GDM1 (cell line): ENCODE data around the gene PTGES2.
"Not testable (repeated sequence)": the region's sequence is repeated elsewhere in the genome, so short reads cannot be mapped to it uniquely, and the experiment has no call there.

Experiments
- DNase-seq: peaks from one replicate; lab custom pipeline; 2025; lab: John Stamatoyannopoulos, UW

The PTGES2 gene

DNA sequence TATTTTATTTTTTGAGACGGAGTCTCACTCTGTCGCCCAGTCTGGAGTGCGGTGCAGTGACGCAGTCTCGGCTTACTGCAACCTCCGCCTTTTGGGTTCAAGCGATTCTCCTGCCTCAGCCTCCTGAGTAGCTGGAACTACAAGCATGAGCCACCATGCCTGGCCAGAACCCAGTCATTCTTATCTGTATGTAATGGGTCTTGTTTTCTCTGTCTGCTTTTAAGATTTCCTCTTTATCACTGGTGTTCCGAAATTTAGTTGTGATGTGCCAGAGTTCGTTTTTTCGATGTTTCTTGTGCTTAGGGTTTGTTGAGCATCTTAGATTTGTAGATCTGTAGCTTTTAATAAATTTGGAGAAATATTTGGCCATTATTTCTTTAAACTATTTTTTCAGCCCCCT, 40.3 kb downstream of the PTGES2 start:
- no peak for DNase-seq

DNA sequence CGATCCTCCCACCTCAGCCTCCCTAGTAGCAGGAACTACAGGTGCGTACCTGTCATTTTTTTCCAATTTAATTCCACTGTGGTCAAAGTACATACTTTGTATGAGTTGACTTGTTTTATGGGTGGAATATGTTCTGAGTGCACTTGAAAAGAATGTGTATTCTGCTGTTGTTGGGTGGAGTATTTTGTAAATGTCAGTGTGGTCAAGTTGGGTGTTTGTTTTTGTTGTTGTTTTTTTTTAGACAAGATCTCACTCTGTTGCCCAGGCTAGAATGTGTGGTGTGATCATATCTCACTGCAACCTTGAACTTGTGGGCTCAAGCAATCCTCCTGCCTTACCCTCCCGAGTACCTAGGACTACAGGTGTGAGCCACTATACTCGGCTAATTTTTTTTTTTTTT, 41.6 kb downstream of the PTGES2 start:
- DNase-seq = no peak

DNA sequence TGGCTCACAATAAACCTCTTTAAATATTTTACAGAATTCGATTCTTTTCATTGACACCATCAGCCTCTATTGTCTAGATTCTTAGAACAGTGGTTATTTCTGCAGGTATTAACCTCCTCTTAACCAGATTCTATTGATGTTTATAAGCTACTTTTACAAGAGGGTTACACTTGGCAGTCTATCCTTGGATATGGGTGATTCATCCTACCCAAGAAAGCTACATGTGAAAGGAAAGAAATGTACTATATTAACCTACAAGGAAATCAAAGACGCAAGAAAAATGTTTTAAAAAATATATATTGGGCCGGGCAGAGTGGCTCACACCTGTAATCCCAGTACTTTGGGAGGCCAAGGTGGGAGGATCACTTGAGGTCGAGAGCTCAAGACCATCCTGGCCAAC, 42.8 kb downstream of the PTGES2 start:
- no peak for DNase-seq

DNA sequence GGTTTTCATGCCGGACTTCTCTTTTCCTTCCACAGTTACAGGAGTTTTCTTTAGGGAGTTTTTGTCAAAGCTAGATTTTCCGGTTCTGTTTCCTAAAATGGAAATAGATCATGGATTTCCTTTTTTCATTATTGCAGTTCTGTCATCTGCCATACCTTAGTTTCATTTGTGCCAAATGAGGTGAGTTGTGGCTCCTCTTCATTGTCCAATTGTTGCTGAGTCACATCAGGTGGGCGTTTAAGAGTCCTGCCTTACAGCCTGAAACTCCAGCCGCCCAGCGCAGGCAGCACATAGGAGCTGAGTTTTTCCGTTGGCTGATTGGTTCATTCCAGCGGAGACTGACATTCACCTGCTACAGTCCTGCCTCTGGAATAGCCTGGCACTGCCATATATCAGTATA, 45.4 kb downstream of the PTGES2 start:
- DNase-seq = no peak

DNA sequence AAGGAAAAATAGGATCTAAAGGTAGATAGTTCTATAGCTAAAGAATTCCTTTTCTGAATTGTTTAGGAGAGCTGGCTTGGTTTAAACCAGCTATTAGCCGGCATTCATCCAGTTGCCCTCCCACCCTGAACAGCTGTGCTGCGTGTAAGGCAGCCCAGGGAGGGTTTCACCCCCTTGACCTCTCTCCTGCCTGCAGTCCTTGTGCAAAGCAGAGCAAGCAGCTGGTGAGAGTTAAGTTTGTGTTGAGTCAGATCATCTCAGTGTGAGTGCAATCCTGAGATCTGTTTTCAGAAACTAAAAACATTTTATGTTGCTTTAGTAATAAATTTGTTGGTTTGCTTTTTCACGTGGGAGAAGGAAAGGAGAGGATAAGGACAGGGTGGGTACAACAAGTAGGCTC, 46.5 kb downstream of the PTGES2 start:
- DNase-seq = no peak

DNA sequence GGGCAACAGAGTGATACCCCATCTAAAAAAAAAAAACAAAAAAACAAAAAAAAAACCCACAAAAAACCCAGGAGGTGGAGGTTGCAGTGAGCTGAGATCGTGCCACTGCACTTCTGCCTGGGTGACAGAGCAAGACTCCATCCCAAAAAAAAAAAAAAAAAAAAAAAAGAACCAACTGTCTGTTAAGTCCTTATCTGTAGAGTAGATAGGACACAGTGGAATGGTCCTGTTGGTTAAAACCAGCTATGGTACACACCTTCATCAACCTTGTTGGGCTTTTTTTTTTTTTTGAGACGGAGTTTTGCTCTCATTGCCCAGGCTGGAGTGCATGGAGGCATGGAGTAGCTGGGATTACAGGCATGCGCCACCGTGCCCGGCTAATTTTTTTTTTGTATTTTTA, 47.3 kb downstream of the PTGES2 start:
- DNase-seq = no peak

DNA sequence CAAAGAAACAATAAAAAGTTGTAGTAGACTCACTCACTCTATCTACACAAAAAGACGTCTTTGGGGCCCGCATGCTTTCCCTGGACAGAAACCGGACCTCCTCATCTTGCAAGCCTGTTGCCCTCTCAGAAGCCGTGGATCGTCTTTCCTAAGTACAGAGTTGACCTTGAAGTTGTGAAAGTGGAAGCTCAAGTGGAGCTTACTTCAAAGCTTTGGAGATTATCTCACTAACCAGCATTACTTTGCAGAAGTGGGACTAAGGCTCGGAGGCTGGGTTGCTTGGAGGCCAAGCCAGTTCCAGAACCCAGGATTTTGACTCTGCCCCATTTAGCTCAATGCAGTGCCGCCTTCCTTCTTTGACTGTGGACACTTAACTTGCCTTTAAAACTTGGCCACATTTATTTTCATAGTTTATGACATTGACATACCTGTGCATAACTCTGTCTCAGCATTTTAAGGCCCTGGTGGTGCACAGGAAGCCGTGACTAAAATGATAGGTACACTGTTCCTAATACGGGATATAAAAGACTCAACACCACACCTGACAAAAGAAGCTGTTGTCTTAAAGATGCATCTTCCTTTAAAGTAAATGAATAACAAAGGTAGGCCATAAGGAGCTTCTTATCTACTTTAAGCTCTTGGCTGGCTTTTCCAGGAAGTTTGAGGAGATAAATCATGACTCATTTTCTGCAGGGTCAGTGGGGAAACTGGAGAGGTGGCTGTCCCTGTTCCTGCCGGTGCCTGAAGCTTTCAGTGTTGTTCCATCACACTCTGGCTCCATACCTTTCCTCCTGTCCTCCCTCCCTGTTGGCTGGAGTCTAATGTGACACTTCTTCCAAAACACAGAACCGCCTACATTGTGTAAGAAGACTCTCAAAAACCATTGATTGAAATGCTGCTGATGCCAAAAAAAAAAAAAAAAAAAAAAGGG, 48.8 kb downstream of the PTGES2 start:
- no peak for DNase-seq

DNA sequence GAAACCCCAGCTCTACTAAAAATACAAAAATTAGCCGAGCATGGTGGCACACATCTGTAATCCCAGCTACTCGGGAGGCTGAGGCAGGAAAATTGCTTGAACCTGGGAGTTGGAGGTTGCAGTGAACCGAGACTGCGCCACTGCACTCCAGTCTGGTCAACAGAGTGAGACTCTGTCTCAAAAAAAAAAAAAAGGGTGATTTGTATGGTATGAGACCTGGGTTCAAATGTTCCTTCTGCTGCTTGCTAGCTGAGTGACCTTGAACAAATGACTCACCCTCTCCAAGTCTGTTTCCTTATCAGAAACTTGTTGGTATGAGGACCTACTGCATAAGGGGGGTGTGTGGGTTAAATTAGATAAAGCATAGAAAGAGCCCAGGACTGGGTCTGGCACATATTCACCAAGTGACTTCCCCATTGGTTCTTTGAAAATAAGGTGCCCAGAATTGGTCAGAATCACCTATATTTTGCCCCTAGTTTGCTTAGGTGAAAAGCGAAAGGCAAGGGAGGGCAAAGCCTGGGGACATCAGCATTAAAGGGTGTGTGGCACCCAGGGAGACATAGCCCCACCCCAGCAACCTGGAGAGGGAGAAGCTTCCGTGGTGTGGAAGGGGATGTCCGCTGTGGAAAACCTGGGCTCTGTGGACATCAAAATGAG, 49.6 kb downstream of the PTGES2 start:
- no peak for DNase-seq

DNA sequence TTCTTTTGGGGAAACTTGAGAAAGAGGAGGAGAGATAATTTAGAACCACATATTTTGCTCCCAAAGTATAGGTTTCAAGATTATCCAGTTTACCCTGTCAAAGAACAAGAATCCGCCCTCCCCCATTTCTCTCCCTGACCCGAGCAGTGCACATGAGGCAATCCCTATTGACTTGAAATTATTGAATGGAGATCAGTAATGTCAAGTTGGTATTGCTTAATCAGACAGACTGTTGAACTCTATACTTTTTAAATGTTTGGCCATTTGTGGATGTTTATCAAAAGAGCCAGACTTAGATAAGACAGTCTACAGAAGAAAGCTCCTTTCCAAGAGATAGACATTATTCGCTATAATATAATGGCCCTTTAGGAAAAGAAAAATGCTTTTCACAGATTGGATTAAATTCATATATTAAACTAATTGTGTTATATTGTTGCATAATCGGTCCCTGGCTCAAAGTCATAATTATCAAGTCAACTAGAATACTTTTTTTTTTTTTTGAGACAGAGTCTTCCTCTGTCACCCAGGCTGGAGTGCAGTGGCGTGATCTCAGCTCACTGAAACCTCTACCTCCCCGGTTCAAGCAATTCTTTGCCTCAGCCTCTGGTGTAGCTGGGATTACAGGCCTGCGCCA, 54.2 kb downstream of the PTGES2 start:
- DNase-seq = no peak

DNA sequence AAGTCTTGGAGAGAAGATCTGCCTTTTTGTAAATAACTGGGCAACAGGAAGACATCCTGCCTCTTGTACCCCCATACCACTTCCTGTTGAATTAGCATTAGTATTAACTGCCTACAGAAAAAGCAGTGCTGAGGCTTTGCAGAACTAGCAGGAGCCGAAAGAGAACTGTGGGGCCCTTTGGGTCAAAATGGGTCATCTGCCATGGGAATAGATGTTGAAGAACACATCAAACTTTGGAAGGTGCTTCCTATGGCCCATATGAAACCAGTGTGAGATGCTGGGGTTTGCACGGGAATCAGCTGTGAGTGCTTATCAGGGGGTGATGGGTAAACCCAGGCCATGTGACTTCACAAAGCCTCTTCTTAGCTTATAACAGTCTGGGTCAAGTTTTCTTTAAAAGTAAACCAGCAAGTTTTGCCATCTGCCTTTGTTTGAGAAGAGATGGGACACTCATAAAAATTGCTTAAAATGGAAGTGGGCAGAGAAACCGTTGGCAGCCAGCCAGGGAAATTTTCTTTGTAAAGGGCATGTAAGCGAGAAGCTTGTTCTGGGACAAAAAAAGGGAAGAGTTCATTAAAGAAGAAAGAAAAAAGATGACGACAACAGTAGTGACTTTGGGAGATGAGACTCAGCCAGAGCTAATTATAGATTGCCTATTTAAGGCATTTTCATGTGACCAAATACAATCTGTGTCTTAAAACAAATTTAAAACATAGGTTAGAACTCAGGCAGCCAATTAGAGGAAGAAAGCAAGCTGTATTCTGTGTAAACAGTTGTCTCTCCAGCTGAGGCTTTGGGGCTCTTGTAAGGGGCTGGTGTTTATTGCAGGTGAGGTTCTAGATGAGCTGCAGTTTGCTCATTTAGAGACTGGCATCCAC, 55.1 kb downstream of the PTGES2 start:
- no peak for DNase-seq

DNA sequence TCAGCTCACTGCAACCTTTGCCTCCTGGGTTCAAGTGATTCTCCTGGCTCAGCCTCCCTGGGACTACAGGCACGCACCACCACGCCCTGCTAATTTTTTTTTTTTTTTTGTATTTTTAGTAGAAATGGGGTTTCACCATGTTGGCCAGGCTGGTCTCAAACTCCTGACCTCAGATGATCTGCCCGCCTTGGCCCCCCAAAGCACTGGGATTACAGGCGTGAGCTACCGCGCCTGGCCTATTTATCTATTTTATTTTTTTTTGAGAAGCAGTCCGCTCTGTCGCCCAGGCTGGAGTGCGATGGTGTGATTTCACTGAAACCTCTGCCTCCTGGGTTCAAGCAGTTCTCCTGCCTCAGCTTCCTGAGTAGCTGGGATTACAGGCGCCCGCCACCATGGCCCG, 56.1 kb downstream of the PTGES2 start:
- not testable (repeated sequence) for DNase-seq

DNA sequence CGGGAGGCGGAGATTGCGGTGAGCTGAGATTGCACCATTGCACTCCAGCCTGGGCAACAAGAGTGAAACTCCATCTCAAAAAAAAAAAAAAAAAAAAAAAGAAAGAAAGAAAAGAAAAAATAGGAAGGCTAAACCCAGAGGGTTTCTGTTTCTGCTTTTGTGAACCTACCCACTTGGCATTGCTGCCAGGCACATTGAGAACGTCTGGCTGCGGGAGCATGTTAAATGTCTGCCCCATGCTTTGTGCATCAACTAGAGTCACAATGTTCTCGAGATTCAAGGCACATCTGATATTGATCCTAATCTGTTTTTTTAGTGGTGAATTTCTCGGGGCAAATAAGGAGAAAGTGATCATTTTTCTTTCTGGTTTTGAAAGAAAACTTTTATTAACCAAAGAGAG, 56.7 kb downstream of the PTGES2 start:
- DNase-seq = no peak
